ENCODE results near the gene MEX3D. TPM values are rescaled to one million over a fixed set of nuclear protein-coding genes. Genes with fewer than 3 reads are reported as not detected.
A peak's percentile ranks its signal among the peaks of the same experiment; 100 is the strongest.

Gene MEX3D
- total RNA-seq, 6 experiments from 2014 or later = 6.7 to 16.6 (median 10.3) TPM

- Histone ChIP-seq H3K27me3 (no peaks in the 10 kb centered on the region), H3K27ac (no peak overlapping the region), H3K4me1 (peaks cover 0 to 8% (median 4%) of the 10 kb centered on the region in 4 donors), H3K9me3 (no peaks in the 10 kb centered on the region), H3K36me3 (peaks cover 0 to 33% (median 12%) of the 10 kb centered on the region in 4 donors), H3K4me3 (no peak overlapping the region)
- no peak for TF ChIP-seq POLR2A (IDR thresholded peaks at IDR 0.05)
- TF ChIP-seq CTCF (IDR thresholded peaks at IDR 0.05) = no peak
- peak in 1 of 3 donors; percentile 46 for DNase-seq
- intact Hi-C loops (cut with DNase I) = no loop called here
- ATAC-seq = no peak
- WGBS (ENCODE audit: insufficient coverage, low coverage, low lambda C conversion rate, missing lambda C conversion rate) = 100% methylated on average over 2 of the region's 13 CpGs
Observed at GRCh38 chr19:1585243-1585580, 17.1 kb upstream of the MEX3D start.

- ATAC-seq (no peak), DNase-seq (no peak)
- no peak overlapping the region for H3K4me3 ChIP-seq
- peaks cover 0 to 8% (median 4%) of the 10 kb centered on the region in 4 donors for H3K4me1 ChIP-seq
- intact Hi-C loops (cut with DNase I) = no loop called here
- TF ChIP-seq POLR2A (IDR thresholded peaks at IDR 0.05) = no peak
- TF ChIP-seq CTCF (IDR thresholded peaks at IDR 0.05) = no peak
- H3K36me3 ChIP-seq = peaks cover 0 to 39% (median 12%) of the 10 kb centered on the region in 4 donors
- no peak overlapping the region for H3K27ac ChIP-seq
- 96% methylated on average over 25 of the region's 87 CpGs for WGBS (ENCODE audit: insufficient coverage, low coverage, low lambda C conversion rate, missing lambda C conversion rate)
- H3K9me3 ChIP-seq = no peaks in the 10 kb centered on the region
- H3K27me3 ChIP-seq = no peaks in the 10 kb centered on the region
Observed at GRCh38 chr19:1584500-1585242, 16.5 kb upstream of the MEX3D start.

GRCh38 chr19:1582201-1582600, 14.1 kb upstream of the MEX3D start:
- DNase-seq = no peak
- Histone ChIP-seq H3K9me3 (no peaks in the 10 kb centered on the region), H3K4me1 (no peaks in the 10 kb centered on the region), H3K27me3 (no peaks in the 10 kb centered on the region), H3K4me3 (no peak overlapping the region), H3K36me3 (peaks cover 0 to 50% (median 12%) of the 10 kb centered on the region in 4 donors), H3K27ac (no peak overlapping the region)
- TF ChIP-seq POLR2A (IDR thresholded peaks at IDR 0.05) = no peak
- TF ChIP-seq CTCF (IDR thresholded peaks at IDR 0.05) = no peak
- intact Hi-C loops (cut with DNase I) = no loop called here
- WGBS (ENCODE audit: insufficient coverage, low coverage, low lambda C conversion rate, missing lambda C conversion rate) = 68% methylated on average over 3 of the region's 9 CpGs
- ATAC-seq = no peak

GRCh38 chr19:1580957-1581356, 12.8 kb upstream of the MEX3D start:
- ATAC-seq = no peak
- no peak overlapping the region for H3K27ac ChIP-seq
- H3K36me3 ChIP-seq = peaks cover 0 to 51% (median 12%) of the 10 kb centered on the region in 4 donors
- H3K27me3 ChIP-seq = no peaks in the 10 kb centered on the region
- intact Hi-C loops (cut with DNase I) = no loop called here
- H3K4me1 ChIP-seq = no peaks in the 10 kb centered on the region
- DNase-seq = no peak
- no peak overlapping the region for H3K4me3 ChIP-seq
- no peaks in the 10 kb centered on the region for H3K9me3 ChIP-seq
- TF ChIP-seq POLR2A (IDR thresholded peaks at IDR 0.05) (no peak), CTCF (IDR thresholded peaks at IDR 0.05) (no peak)
- 100% methylated on average over 1 of the region's 22 CpGs for WGBS (ENCODE audit: insufficient coverage, low coverage, low lambda C conversion rate, missing lambda C conversion rate)

All from right lobe of liver (tissue), 6 donors.